ENCODE results near the gene ME2. TPM values are rescaled to one million over a fixed set of nuclear protein-coding genes. Genes with fewer than 3 reads are reported as not detected.
"Not testable (repeated sequence)": the region's sequence is repeated elsewhere in the genome, so short reads cannot be mapped to it uniquely, and the experiment has no call there.

ME2 gene
- total RNA-seq, 4 donors from 2014 or later: 46.1 to 62.8 (median 55.0) TPM

DNA sequence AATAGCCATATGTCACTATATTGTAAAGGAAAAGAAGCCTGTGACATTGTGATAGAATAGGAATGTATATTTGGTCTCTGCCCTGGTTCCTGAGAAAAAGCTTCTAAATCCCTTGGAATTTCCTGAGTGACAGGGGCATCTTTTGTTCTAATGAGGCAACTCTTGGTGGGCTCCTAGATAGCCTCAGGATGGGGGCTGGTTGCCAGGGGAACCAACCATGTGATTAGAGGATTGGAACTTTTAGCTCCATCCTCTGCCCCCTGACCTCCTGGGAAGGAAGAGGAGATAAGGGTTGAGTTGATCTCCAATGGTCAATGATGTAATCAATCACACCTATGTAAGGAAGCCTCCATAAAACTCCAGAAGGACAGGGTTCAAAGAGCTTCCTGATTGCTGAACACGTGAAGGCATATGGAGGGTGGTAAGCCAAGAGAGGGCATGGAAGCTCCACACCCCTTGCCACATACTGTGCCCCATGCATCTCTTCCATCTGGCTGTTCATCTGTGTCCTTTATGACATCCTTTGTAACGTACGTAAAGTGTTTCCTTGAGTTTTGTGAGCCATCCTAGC is 2.9 kb upstream of the ME2 start:
- H3K9me3 ChIP-seq: no peaks in the 10 kb centered on the region
- no peaks in the 10 kb centered on the region for H3K27me3 ChIP-seq
- peaks cover 7 to 19% (median 18%) of the 10 kb centered on the region in 4 donors for H3K4me1 ChIP-seq
- H3K27ac ChIP-seq (replicated peaks in 1 of 4): no peak overlapping the region
- H3K36me3 ChIP-seq: no peaks in the 10 kb centered on the region
- no peak for DNase-seq (ENCODE audit: extremely low spot score)
- TF ChIP-seq EP300 (IDR thresholded peaks at IDR 0.05) (no peak), POLR2AphosphoS5 (IDR thresholded peaks at IDR 0.05) (no peak), POLR2A (IDR thresholded peaks at IDR 0.05; ENCODE audit: low read depth) (no peak)
- TF ChIP-seq, protein P1, sequence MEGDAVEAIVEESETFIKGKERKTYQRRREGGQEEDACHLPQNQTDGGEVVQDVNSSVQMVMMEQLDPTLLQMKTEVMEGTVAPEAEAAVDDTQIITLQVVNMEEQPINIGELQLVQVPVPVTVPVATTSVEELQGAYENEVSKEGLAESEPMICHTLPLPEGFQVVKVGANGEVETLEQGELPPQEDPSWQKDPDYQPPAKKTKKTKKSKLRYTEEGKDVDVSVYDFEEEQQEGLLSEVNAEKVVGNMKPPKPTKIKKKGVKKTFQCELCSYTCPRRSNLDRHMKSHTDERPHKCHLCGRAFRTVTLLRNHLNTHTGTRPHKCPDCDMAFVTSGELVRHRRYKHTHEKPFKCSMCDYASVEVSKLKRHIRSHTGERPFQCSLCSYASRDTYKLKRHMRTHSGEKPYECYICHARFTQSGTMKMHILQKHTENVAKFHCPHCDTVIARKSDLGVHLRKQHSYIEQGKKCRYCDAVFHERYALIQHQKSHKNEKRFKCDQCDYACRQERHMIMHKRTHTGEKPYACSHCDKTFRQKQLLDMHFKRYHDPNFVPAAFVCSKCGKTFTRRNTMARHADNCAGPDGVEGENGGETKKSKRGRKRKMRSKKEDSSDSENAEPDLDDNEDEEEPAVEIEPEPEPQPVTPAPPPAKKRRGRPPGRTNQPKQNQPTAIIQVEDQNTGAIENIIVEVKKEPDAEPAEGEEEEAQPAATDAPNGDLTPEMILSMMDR (IDR thresholded peaks at IDR 0.05): no peak
- 81% methylated on average over 3 of the region's 3 CpGs for WGBS
- intact Hi-C loops (cut with DNase I): loop anchor here (5.0 to 10.0 kb wide), 4 partner anchors 54 to 591 kb away; partner anchors contain the start of genes CXXC1, ELAC1, MBD1 and MRO
- H3K4me3 ChIP-seq: no peak overlapping the region

DNA sequence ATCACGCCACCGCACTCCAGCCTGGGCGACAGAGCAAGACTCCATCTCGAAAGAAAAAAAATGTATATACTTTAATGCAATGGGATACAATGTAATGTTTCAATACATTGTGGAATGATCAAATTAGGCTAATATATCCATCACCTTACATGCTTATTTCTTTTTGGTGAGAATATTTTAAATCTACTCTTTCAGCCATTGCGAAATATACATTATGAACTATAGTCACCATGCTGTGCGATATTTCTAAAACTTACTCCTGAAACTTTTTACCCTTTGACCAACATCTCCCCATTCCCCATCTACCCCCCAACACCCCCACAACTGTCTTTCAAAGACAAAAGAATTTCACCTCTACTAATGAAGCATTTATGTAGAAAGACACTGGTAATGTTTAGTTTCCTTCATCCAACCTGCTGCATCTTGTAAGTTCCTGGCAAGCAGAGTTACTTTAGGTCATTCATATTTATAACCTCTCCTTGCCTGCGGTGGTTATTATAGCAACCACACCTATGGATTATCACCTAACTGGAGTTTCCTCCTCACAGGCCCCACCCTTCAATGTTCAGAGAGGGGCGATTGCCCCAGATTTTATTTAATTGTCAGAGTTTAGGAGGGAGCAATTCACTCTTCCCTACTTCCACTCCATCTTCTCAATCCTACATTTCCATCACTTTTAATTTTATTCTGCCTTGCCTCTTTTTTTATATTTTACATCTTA is 1.2 kb upstream of the ME2 start:
- Histone ChIP-seq H3K36me3 (no peaks in the 10 kb centered on the region), H3K27me3 (no peaks in the 10 kb centered on the region), H3K4me3 (peak overlapping the region; percentile 78 to 94 (median 84)), H3K27ac (replicated peaks in 1 of 4) (peak overlapping the region; percentile 95 to 97 (median 97)), H3K9me3 (no peaks in the 10 kb centered on the region), H3K4me1 (peaks cover 7 to 28% (median 19%) of the 10 kb centered on the region in 4 donors)
- WGBS: 77% methylated on average over 8 of the region's 8 CpGs
- intact Hi-C loops (cut with DNase I): loop anchor here (5.0 to 10.0 kb wide), 4 partner anchors 55 to 593 kb away; partner anchors contain the start of genes CXXC1, ELAC1, MBD1 and MRO
- TF ChIP-seq, protein P1 (IDR thresholded peaks at IDR 0.05): no peak
- no peak for TF ChIP-seq POLR2A (IDR thresholded peaks at IDR 0.05; ENCODE audit: low read depth)
- no peak for TF ChIP-seq POLR2AphosphoS5 (IDR thresholded peaks at IDR 0.05)
- TF ChIP-seq EP300 (IDR thresholded peaks at IDR 0.05): no peak
- no peak for DNase-seq (ENCODE audit: extremely low spot score)

DNA sequence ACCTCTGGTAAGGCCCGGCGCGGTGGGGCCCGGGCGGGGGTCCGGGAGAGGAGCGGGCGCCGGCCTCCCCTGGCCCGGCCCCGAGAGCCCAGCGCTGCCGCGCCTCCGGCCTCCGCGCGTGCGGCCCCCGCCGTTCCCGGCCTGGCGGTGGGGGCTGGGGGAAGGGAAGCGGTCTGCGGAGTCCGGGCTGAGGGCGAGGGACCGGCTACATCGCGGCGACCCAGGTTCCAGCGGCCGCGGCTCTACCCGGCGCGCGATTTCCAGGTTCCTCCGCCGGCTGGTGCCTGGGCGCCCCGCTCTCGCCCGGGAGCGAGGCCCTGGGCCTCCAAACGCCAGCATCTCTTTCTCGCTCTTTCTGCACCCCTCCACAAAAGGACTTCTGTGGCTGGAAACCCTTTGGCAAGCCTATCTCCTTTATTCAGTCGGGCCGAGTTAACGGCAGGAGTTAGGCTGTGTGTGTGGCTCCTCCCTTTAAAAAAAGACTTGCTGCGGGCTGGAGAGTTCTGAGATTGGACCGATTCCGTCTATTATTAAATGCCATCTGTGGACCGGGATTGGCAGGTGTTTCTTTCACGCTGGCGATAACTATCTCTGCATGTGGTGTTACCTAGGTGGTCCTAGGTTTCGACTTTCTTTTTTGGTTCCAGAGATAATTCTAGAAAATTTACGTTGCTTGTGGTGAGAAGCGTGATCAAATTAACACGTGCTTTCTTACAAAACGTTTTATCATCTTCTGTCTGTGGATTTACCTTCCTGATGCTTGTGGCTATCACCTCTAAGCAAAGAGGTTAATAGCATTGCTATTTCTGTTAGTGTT is 592 bp downstream of the ME2 start:
- H3K36me3 ChIP-seq: no peaks in the 10 kb centered on the region
- no peaks in the 10 kb centered on the region for H3K27me3 ChIP-seq
- no peaks in the 10 kb centered on the region for H3K9me3 ChIP-seq
- peak overlapping the region; percentile 78 to 94 (median 84) for H3K4me3 ChIP-seq
- TF ChIP-seq POLR2A (IDR thresholded peaks at IDR 0.05; ENCODE audit: low read depth) (no peak), EP300 (IDR thresholded peaks at IDR 0.05) (no peak), POLR2AphosphoS5 (IDR thresholded peaks at IDR 0.05) (no peak)
- TF ChIP-seq, protein P1 (IDR thresholded peaks at IDR 0.05): no peak
- 1% methylated on average over 22 of the region's 61 CpGs for WGBS
- peak overlapping the region; percentile 95 to 97 (median 97) for H3K27ac ChIP-seq (replicated peaks in 1 of 4)
- no peak for DNase-seq (ENCODE audit: extremely low spot score)
- H3K4me1 ChIP-seq: peaks cover 7 to 37% (median 19%) of the 10 kb centered on the region in 4 donors
- intact Hi-C loops (cut with DNase I): loop anchor here (5.0 to 10.0 kb wide), 5 partner anchors 57 to 595 kb away; partner anchors contain the start of genes CXXC1, ELAC1, MBD1 and MEX3C

DNA sequence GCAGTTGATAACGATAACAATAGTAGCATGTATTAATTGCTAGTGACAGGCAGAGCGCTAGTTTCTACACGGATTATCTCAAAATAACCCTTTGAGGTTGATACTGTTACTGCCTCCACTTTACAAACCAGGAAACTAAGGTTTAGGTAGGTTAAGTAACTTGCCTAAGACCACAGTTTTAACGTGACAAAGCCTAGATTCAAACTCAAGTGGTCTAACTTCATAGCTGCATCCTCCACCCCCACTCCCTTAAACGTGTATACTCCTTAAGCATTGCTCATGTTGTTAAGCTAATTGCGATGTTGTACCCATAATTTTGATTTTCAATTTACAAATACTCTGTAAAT is 1.2 kb downstream of the ME2 start:
- TF ChIP-seq POLR2AphosphoS5 (IDR thresholded peaks at IDR 0.05) (no peak), EP300 (IDR thresholded peaks at IDR 0.05) (no peak), POLR2A (IDR thresholded peaks at IDR 0.05; ENCODE audit: low read depth) (no peak)
- peak overlapping the region; percentile 78 to 94 (median 84) for H3K4me3 ChIP-seq
- peaks cover 7 to 37% (median 19%) of the 10 kb centered on the region in 4 donors for H3K4me1 ChIP-seq
- DNase-seq (ENCODE audit: extremely low spot score): no peak
- WGBS: 18% methylated on average over 6 of the region's 6 CpGs
- H3K27me3 ChIP-seq: no peaks in the 10 kb centered on the region
- no peaks in the 10 kb centered on the region for H3K36me3 ChIP-seq
- H3K27ac ChIP-seq (replicated peaks in 1 of 4): peak overlapping the region; percentile 95 to 97 (median 97)
- intact Hi-C loops (cut with DNase I): loop anchor here (10.0 kb wide), 1 partner anchor 315 kb away; the partner anchor contains the start of gene MEX3C
- H3K9me3 ChIP-seq: no peaks in the 10 kb centered on the region

DNA sequence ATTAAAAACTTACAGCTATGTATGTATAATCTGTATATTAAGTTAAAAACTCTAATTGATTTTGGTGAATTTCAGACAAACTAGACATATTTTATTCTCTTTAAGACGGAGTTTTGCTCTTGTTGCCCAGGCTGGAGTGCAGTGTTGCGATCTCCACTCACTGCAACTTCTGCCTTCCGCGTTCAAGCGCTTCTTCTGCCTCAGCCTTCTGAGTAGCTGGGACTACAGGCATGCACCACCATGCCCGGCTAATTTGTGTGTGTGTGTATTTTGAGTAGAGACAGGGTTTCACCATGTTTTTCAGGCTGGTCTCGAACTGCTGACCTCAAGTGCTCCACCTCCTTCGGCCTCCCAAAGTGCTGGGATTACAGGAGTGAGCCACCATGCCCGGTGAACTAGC is 2.0 kb downstream of the ME2 start:
- H3K4me3 ChIP-seq; H3K27me3 ChIP-seq; H3K36me3 ChIP-seq; DNase-seq (ENCODE audit: extremely low spot score); H3K9me3 ChIP-seq; H3K27ac ChIP-seq (replicated peaks in 1 of 4): not testable (repeated sequence)
- intact Hi-C loops (cut with DNase I): loop anchor here (10.0 kb wide), 1 partner anchor 314 kb away; the partner anchor contains the start of gene MEX3C
- 93% methylated on average over 9 of the region's 9 CpGs for WGBS
- H3K4me1 ChIP-seq: peaks cover 7 to 37% (median 19%) of the 10 kb centered on the region in 4 donors
